AG08396 (cell line): ENCODE results near the gene IRX3.

Source experiments
- DNase-seq: peaks from one replicate; pipeline ENCODE4 v3.0.0; 2012; ENCODE audit warnings: low spot score, mixed read lengths

Gene IRX3

DNA sequence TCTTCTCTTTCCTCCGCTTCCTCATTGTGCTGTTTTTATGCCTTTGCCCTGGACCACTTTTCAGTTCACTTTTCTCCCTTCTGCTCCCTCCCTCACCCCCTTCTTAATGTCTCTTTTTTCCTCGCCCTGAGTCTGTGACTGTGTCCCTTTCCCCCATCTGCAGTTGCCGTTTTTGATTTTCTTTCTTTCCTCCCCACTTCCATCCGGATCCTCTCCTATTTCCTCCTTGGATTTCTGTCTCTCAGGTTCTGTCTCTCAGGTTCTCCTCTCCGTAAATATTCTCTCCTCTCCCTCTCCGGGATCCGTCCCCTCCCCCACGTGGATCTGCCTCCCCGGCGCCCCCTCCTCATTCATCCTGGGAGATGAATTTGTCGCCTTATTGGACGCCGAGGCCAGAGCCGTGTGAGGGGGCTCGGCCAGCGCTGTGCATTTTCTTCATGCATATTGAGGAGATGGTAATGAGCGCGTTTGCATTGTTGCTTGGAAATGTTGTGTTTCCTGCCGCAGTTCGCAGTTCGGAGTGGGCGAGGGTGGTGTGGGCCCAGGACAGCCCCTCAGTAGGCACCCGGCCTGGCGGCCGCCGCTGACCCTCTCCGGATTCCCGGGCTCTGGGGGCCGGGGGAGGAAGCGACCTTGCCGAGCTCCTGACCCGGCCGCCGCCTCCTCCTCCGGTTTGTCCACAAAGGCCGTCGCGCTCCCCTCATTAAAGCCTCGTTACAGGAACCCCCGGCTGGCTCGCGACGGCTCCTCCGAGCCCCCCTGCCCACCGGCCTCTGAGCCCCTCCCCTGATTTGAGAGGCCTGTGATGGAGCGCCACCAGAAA is 4.5 kb upstream of the IRX3 start:
- no peak for DNase-seq

- no peak for DNase-seq
Measured at GRCh38 chr16:54289945-54290832, 3.6 kb upstream of the IRX3 start.

DNA sequence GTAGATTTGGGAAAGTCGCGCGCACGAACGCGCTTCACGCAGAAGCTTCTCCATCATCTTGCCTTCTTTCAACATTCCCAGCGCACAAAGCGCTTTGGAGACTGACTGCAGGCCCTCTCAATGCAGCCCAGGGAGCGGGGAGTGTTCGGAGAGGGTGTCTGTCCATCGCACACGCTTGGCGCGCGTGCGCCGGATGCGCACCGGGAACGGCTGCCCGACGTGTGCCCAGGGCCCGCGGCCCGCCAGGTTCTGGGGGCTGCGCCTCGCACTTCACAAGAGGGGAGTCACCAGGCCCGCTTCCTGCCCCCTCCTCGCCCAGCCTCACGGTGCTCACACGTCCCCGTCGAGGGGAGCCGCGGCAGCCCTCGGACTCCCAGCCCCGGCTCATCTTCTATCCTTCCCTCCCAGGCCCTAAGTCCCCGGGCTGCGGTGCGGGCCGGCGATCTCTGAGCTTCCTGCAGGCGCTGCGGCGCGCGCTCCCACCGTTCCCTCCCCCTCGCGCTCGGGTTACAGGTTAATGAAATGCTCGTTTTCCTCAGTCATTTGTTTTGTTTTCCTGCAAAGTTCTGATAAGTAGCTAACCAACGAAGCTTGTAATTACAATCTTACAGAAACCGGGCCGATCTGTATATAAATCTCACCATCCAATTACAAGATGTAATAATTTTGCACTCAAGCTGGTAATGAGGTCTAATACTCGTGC is 2.8 kb upstream of the IRX3 start:
- no peak for DNase-seq

DNA sequence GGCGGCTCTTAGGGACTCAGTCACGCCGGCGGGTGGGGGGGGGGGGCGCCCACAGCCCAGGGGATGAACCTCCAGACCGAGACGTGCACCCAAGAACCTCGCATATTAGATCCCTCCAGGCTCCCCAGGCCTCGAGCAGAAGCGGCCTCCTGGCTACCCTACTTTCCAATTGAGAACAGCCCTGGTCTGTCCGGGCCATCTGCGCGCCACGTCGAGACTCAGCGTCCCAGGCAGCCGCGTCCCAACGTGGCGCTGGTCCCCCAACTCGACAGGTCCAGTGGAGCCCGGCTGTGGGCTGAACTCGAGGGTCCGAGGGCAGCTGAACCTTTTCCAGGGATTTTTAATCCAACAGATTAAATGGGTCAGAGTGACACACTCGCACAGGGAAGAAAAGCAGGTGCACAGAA is 2.3 kb upstream of the IRX3 start:
- DNase-seq: no peak

DNA sequence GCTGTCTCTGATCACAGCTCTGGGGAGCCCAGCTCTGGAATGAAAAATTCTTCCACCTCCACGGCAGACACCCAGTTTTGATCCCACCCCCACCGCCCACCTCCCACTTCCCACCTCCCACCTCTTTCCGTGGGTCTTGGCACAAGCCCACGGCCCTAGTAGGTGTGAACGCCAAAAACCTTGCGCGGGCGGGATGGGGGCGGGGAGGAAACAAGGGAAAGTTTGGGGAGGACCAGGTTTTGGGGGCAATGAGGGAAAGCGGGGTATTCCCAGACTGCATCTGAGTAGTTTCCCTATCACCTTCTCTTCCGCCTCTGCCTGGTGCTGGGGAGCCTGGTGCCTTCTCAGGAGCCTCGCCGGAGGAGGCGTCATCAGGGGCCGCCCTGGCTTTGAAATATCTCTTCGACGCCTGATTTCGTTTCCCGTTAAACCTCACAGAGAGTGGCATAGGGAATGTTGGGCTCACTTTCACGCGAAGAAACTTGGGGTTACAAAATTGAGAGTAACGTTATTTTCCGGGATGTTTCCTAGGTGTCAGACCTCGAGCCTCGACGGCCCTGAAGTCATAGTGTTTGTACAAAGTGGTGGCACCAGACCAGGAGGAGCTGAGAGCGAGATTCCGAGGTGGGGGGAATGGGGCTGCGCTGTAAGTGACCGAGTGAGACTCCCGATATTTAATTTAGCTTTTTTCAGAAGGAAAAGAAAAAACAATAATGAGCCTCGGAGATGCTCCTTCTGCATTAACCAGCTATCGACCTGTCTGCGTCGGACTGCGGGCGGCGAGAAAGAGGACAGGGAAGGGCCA is 1.6 kb upstream of the IRX3 start:
- no peak for DNase-seq

GRCh38 chr16:54287131-54288029 is 793 bp upstream of the IRX3 start:
- no peak for DNase-seq

DNA sequence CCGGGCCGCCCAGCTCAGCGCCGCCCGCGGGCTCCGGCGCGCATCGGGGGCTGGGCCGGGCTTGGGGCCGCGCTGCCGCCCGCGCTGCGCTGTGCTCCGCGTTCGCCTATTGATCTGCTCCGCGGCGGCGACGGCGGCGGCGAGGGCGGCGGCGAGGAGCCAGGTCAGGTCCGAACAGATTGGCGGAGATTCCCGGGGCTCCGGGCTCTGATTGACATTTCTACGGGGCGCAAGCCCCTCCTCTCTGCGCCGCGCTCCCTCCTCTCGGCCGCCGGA is 559 bp downstream of the IRX3 start:
- DNase-seq: peak; percentile 73

DNA sequence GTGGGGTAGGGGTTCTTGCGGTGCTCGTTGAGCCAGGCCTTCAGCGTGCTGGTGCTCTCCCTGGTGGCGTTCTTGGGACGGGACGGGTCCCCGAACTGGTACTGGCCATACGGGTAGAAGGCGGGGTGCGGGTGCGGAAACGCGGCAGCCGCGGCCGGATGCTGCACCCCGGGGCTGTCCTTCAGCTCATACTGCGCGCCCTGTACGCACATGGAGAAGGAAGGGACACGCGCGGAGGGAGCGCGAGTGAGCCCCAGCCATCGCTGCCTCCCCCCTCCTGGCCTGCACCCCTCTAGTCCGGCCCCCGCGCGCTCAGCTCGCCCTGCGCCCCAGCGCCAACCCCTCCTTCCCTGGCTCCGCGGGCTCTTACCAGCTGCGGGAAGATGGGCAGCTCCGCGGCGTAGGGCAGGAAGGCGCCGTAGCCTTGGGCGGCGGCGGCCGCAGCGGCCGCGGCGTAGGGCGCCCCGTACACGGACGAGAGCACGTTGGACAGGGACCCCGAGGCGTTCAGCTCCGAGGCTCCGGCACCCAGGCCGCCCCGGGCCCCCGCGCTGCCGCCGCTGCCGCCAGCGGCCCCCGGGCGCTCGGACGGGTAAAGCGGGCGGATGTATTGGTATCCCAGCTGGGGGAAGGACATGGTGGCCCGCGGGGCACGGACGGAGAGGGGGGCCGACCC is 1.0 kb downstream of the IRX3 start:
- DNase-seq: no peak

DNA sequence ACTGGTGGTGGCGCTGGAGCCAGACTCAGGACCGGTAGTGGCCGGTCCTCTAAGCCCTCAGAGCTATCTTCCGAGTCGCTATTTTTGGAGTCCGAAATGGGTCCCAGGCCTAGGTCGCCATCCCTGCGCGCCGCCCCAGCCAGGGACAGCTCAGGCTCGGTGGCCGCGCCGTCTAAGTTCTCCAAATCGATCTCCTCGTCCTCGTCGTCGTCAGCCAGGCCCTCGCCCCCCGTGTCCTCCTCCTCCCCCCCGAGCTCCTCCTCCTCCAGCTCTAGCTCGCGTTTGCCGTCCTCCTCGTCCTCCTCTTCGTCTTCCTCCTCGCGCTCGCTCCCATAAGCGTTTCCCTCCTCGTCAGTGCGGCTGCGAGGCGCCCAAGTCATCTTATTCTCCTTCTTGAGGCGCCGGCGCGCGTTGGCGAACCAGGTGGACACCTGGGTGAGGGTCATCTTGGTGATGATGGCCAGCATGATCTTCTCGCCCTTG is 1.6 kb downstream of the IRX3 start:
- no peak for DNase-seq

DNA sequence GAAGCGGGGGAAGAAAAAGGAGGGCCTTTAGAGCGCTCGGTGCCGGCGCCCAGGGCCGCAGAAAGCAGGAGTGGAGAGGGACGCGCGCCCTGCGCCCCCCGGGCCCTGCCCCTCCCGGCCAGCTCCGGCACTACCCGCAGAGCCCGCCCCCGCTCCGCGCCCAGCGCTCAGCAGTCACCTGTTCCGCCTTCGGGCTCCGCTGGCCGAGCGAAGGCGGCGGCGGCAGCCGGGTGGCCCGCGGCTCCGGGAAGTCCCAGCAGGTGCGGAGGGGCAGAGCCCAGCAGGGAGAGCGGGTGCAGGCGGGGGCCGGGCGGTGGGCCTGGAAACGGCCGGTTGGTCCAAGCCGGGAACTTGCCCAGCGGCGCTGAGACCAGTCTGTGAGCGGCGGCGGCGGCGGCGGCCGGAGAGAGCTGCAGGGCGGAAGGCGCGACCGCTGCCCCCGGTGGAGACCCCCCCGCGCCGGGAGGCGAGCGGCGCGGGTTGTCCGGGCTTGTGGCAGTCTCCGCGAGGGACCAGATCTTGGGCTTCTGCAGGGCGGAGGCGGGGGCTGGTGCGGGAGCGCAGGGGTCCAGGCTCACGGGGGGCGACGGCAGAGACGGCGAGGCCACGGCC is 2.2 kb downstream of the IRX3 start:
- no peak for DNase-seq

DNA sequence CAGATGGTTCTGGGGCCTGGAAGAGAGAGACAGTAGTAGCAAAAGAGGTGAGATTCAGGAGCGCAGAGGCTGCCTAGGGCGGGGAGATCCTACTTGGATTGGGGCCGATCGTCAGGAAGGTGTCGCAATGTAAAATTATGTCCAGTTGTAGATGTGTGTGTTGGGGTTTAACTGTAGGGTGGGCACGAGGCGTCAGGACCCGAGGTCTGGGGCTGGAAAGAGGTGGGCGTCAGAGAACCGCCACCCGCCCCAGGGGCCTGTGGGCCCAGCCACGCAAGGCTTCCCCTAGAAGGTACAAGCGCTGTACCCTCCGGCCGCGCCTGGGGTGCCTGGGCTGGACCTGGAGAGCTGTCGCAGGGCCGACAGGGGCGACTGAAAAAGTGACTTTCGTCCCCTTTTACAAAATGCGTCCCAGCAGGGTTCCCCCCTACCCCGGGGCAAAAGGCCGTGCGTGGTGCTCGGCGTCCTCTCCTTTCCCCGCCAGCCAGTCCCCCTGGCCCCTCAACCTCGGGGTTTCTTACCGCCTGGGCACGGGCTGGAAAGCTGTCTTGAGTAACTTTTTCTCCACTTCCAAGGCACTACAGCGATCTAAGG is 2.8 kb downstream of the IRX3 start:
- DNase-seq: no peak

DNA sequence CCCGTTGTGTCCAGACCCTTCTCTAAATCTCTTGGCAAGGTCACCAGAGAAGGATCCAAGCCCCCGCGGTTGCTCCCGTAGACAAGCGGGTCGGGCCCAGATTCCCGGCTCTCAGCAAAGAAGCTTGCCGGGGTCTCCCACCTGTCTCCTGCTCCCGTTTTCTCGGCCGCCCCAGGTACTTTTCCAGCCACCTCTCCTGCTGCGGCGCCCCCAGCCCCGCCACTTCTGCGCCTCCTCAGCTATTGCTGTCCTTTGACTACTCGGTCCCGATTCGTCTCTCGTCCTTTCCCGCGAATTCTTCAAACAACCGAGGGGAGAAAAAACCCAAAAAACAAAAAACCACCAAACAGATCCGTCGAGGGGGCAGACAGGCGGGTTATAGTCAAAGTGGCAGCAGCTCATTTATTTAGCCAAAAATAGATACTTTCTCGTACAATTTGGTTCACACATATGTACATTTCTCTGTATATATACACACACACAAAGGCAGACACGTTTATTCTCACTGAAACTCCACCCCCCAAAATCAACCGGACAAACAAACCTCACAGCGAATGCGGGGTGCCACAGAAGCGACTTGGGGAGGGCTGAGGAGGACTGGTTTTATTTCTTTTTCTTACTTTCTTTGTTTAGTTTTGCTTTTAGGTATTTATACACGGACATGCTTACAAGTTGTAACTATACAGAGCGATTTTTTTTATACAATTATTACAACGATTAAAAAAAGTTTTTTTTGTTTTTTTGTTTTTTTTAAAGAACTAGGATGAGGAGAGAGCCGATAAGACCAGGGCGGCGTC is 3.5 kb downstream of the IRX3 start:
- DNase-seq: no peak

DNA sequence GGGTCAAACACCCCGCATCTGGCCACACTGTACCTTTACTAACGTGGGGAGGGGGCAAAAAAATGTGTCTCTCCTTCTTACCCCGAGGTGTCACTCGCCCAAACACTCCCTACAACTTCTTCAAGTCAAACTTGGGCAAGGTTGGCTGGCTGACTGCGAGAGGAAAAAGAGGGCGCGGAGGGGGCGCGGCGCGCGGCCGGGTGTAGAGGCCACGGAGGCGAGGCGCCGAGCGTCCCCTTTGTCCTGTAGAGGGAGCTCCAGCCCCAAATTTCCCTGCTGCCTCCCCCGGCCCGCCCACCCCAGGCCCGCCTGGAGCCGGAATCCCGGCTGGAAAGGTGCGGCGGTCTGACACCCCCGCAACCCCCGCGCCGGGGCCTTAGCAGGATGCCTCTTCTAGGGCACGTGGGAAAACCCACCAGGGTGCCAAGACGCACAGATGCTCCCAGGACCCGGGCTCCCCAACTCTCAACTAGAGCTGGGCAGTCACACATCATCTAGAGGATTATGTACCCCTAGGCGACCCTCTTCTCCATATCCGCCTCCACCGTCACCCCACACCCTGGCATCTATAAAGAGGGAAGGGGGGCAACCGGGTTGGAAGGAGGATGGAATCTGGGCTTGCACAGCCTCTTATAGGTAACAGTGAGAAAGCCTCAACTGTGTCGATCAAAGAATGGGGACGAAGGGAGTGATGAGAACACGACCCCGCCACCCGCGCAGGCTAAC is 4.2 kb downstream of the IRX3 start:
- DNase-seq: peak; percentile 77

DNA sequence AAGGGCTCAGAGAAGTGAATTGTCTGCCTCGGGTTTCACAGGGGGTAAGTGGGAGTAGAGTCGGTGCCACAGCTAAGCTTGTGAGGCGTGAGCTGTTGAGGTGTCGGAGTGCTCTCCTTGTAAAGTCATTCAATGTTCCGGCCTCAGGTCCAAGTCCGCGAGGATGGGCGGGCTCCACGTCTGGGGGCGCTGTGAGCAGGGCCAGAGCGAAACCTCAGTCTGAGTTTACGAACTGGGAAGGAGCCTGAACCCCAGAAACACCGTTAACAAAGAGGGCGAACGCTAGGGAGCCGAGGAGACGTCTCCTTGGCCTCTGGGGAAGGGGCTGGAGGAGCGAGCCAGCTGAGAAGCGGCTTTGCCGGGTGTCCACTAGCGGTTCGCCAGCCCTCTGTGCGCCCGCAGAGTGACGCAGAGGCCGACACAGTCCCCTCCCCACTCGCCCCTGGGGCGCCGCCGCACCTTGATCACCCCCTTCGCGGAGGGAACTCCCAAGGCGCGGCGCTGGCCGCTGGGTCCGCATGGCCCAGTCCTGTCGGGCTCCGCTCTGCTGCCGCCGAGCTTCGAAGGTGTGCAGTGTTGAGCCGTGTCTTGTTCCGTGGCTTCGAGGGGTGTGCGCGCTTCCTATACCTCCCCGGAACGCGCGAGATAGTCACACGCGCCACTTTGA is 4.9 kb downstream of the IRX3 start:
- no peak for DNase-seq

DNA sequence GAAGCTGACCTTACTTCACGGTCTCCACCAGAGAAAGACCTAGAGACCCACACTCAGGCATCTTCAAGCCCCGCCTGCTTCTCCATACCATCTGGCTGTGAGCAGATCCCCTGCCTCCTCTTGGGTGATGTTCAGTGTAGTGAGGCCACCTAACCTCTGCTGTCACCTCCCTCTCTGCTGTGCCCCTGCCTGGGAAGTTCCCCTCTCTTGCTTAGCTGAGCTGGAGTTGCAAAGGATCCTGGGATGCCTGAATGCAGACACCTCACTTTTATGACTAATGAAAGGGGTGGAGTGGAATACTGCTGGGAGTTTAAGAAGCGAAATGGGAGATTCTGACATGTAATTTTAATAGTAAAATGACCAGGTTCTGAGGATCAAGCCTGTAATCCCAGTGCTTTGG is 5.8 kb downstream of the IRX3 start:
- DNase-seq: no peak

- no peak for DNase-seq
Measured at GRCh38 chr16:54277845-54278703, 8.5 kb downstream of the IRX3 start.
